Endothelial cell of umbilical vein (primary cell): ENCODE measurements around the gene EFCAB9. TPM values are rescaled to one million over a fixed set of nuclear protein-coding genes. Genes with fewer than 3 reads are reported as not detected.
A peak's percentile ranks its signal among the peaks of the same experiment; 100 is the strongest.

Source experiments
- BruUV-seq: library from RNA; stranded (reverse); fragments of 400-500 nt; replicated peaks from 2 replicates; lab custom pipeline; 2021; lab: Mats Ljungman, UMichigan
- CTCF ChIA-PET: fragments of 300-600, 350-600 bp; sonication (Branson Sonifier 250); formaldehyde crosslinking; loops from one replicate; lab custom pipeline; 2021; ENCODE audit warnings: antibody characterized with exemption, inconsistent platforms; lab: Charles Lee
- POLR2A ChIA-PET: fragments of 300-600, 350-600 bp; sonication (Branson Sonifier 250); formaldehyde crosslinking; loops from one replicate; lab custom pipeline; 2021; ENCODE audit warnings: antibody characterized with exemption, inconsistent platforms; lab: Charles Lee
- DNase-seq: peaks from one replicate; pipeline ENCODE4 v3.0.0-alpha.2; 2011; ENCODE audit warnings: low read depth, low spot score
- FAIRE-seq: peaks from 2 replicates; lab custom pipeline; 2011; peaks lifted over from hg19 to GRCh38; lab: Jason Lieb, UNC
- H2AFZ ChIP-seq: 2 replicates; pipeline ENCODE4 v1.6.0; 2012; ENCODE audit warnings: low read depth, low read length, control low read depth, inconsistent platforms
- H3K27ac ChIP-seq: 2 replicates; pipeline ENCODE4 v1.5.1; 2011; ENCODE audit warnings: low read depth, mild to moderate bottlenecking, control low read depth, low read length, moderate library complexity; ENCODE audit not compliant: insufficient read depth
- H3K27me3 ChIP-seq, 2 experiments: 2 replicates each; pipeline versions ENCODE4 v1.6.0 to v1.6.1; 2011; ENCODE audit warnings: low read length in 2 of 2, mixed read lengths in 1 of 2; ENCODE audit not compliant: control insufficient read depth in 2 of 2, insufficient read depth in 2 of 2
- H3K36me3 ChIP-seq, 2 experiments: 2 replicates in 1 of 2; 3 replicates in 1 of 2; pipeline ENCODE4 v1.5.1; 2011; ENCODE audit warnings: low read length in 2 of 2, mild to moderate bottlenecking in 1 of 2, moderate library complexity in 1 of 2; ENCODE audit not compliant: control insufficient read depth in 2 of 2, insufficient read depth in 2 of 2; ENCODE audit errors: extremely low read depth in 1 of 2
- H3K4me1 ChIP-seq: 3 replicates; pipeline ENCODE4 v1.5.1; 2011; ENCODE audit warnings: mild to moderate bottlenecking, low read length; ENCODE audit not compliant: control insufficient read depth, insufficient read depth; ENCODE audit errors: extremely low read depth
- H3K4me2 ChIP-seq: 2 replicates; pipeline ENCODE4 v1.6.1; 2011; ENCODE audit warnings: low read length, control low read depth, mixed read lengths; ENCODE audit not compliant: insufficient read depth
- H3K4me3 ChIP-seq, 3 experiments: fragments of 200-600 bp in 1 of 3; sonication (generic), shearing (Covaris generic) in 1 of 3; replicated peaks in 1 of 3; 2 replicates each; pipeline ENCODE4 v1.5.1; 2011 to 2016; ENCODE audit warnings: control low read depth in 3 of 3, low read length in 3 of 3, mild to moderate bottlenecking in 2 of 3, inconsistent platforms in 1 of 3, low read depth in 1 of 3, moderate library complexity in 1 of 3; ENCODE audit not compliant: insufficient read depth in 1 of 3
- H3K79me2 ChIP-seq: 2 replicates; pipeline ENCODE4 v1.6.0; 2012; ENCODE audit warnings: low read length, inconsistent platforms; ENCODE audit not compliant: control insufficient read depth, insufficient read depth
- H3K9ac ChIP-seq: replicated peaks from 2 replicates; pipeline ENCODE3; 2011; ENCODE audit warnings: low read length, control low read depth; ENCODE audit not compliant: insufficient read depth; ENCODE audit errors: extremely low read depth
- H3K9me1 ChIP-seq: replicated peaks from 3 replicates; pipeline ENCODE4 v1.6.0; 2011; ENCODE audit warnings: mild to moderate bottlenecking, low read length; ENCODE audit not compliant: control insufficient read depth, insufficient read depth; ENCODE audit errors: extremely low read depth
- H3K9me3 ChIP-seq: replicated peaks from 2 replicates; pipeline ENCODE4 v1.5.1; 2012; ENCODE audit warnings: low read length, inconsistent platforms; ENCODE audit not compliant: control insufficient read depth, insufficient read depth
- H4K20me1 ChIP-seq: replicated peaks from 2 replicates; pipeline ENCODE3; 2011; ENCODE audit warnings: mild to moderate bottlenecking, low read length; ENCODE audit not compliant: control insufficient read depth, insufficient read depth; ENCODE audit errors: extremely low read depth
- CTCF ChIP-seq, 2 donors: IDR thresholded peaks; 1 replicate in 1 of 2; 2 replicates in 1 of 2; pipeline ENCODE4 v1.5.1; 2011; ENCODE audit warnings: low read length in 2 of 2, mild to moderate bottlenecking in 2 of 2, moderate library complexity in 2 of 2, control low read depth in 1 of 2, inconsistent platforms in 1 of 2, low read depth in 1 of 2; ENCODE audit not compliant: insufficient read depth in 1 of 2; ENCODE audit errors: extremely low read depth in 1 of 2
- EZH2 ChIP-seq: IDR thresholded peaks from 2 replicates; pipeline ENCODE4 v1.6.1; 2012; ENCODE audit warnings: borderline replicate concordance, low read depth, mild to moderate bottlenecking, moderate library complexity, low read length, inconsistent platforms; ENCODE audit not compliant: severe bottlenecking
- FOS ChIP-seq: IDR thresholded peaks from 2 replicates; pipeline ENCODE4 v1.6.1; 2011; ENCODE audit warnings: mild to moderate bottlenecking, low read length, moderate library complexity, borderline replicate concordance; ENCODE audit not compliant: insufficient read depth
- GATA2 ChIP-seq: IDR thresholded peaks from 2 replicates; pipeline ENCODE4 v1.7.0; 2011; ENCODE audit warnings: low read depth, mild to moderate bottlenecking, moderate library complexity, mixed read lengths, low read length; ENCODE audit not compliant: insufficient read length, insufficient read depth
- JUN ChIP-seq: IDR thresholded peaks from 2 replicates; pipeline ENCODE4 v1.6.1; 2011; ENCODE audit warnings: borderline replicate concordance, low read depth; ENCODE audit not compliant: insufficient read length, insufficient read depth
- MYC ChIP-seq: IDR thresholded peaks from one replicate; pipeline ENCODE4 v1.6.1; 2011; ENCODE audit warnings: mild to moderate bottlenecking, low read depth, low read length
- POLR2A ChIP-seq: IDR thresholded peaks from 2 replicates; pipeline ENCODE4 v1.6.1; 2012; ENCODE audit warnings: low read depth, mild to moderate bottlenecking, control low read depth, low read length
- POLR2AphosphoS5 ChIP-seq: IDR thresholded peaks from 2 replicates; pipeline ENCODE4 v1.6.1; 2012; ENCODE audit warnings: low read depth, mild to moderate bottlenecking, control low read depth, low read length, moderate library complexity; ENCODE audit not compliant: insufficient read depth
- dilution Hi-C: fragments of 300-500 bp; cut with MboI; formaldehyde crosslinking; loops from one replicate; pipeline ENCODE4 v1.15.0; 2019; ENCODE audit warnings: low sequenced_read_pairs; ENCODE audit not compliant: extremely low pct_ligation_motif_present
- intact Hi-C: fragments of 100-400 bp; cut with micrococcal nuclease; formaldehyde crosslinking; loops from one replicate; pipeline ENCODE4 v1.10.0; 2022
- polyA plus RNA-seq, 4 experiments: library from polyadenylated mRNA; depleted of rRNA in 3 of 4; stranded (reverse) in 3 of 4; unstranded in 1 of 4; fragments of >200 nt; gene quantifications; 2 replicates each; pipeline versions ENCODE4 v1.2.1 to v1.2.3, GENCODE V29; 2011 to 2012; ENCODE audit warnings: missing spikeins in 1 of 4
- total RNA-seq: library from RNA; stranded (reverse); gene quantifications from 2 replicates; pipeline ENCODE4 v1.2.3, GENCODE V29; 2021
- TF ChIP-seq, protein P1 (sequence below): IDR thresholded peaks from 2 replicates; pipeline ENCODE4 v1.6.1; 2011; ENCODE audit not compliant: insufficient read depth, insufficient read length

Gene EFCAB9
- total and polyA plus RNA-seq, 2 donors (not counting 3 experiments of a cell fraction or from before 2014, with no cell fraction given) = not detected

GRCh38 chr5:172178991-172179989, 14.7 kb upstream of the EFCAB9 start:
- ChIA-PET POLR2A (interaction anchor here (0.6 kb wide), 2 partner anchors 23 kb away, joined by 3 to 6 read pairs; no protein-coding TSS in a partner anchor), CTCF (interaction anchor here (1.0 to 1.9 kb wide), 7 partner anchors 9 to 72 kb away, joined by 3 to 9 read pairs (median 6); partner anchors contain the start of gene STK10)
- H4K20me1 ChIP-seq = no peaks in the 10 kb centered on the region
- dilution Hi-C loops = no loop called here
- H3K27me3 ChIP-seq = no peaks in the 10 kb centered on the region
- H3K27ac ChIP-seq = peak overlapping the region; percentile 59
- TF ChIP-seq GATA2 = no peak
- TF ChIP-seq EZH2 = no peak
- no peak for TF ChIP-seq POLR2A
- TF ChIP-seq FOS = peak; percentile 74
- no peak for TF ChIP-seq MYC
- no peak for TF ChIP-seq CTCF (IDR thresholded peaks at IDR 0.05; ENCODE audit: extremely low read depth in 1 of 2, insufficient read depth in 1 of 2, low read depth in 1 of 2, low read length in 2 of 2)
- TF ChIP-seq JUN = peak; percentile 56
- TF ChIP-seq, protein P1, sequence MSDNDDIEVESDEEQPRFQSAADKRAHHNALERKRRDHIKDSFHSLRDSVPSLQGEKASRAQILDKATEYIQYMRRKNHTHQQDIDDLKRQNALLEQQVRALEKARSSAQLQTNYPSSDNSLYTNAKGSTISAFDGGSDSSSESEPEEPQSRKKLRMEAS = no peak
- peak; percentile 77 for TF ChIP-seq POLR2AphosphoS5
- peaks cover 24% of the 10 kb centered on the region for H3K4me1 ChIP-seq
- peak overlapping the region; percentile 75 for H3K4me2 ChIP-seq
- BruUV-seq = TSS peak; percentile 26
- no peaks in the 10 kb centered on the region for H3K36me3 ChIP-seq
- FAIRE-seq = peak; percentile 95
- peaks cover 7% of the 10 kb centered on the region for H3K79me2 ChIP-seq
- H2AFZ ChIP-seq = peak overlapping the region; percentile 61
- peak overlapping the region in 1 of 3 experiments; percentile 48 for H3K4me3 ChIP-seq
- intact Hi-C loops = loop anchor here (1.0 kb wide), 1 partner anchor 23 kb away; no protein-coding TSS in a partner anchor
- no peaks in the 10 kb centered on the region for H3K9me3 ChIP-seq
- no peaks in the 10 kb centered on the region for H3K9me1 ChIP-seq
- peak; percentile 75 for DNase-seq
- H3K9ac ChIP-seq = peak overlapping the region; percentile 33
